HEK293 (cell line): ENCODE results near the gene BCL11B.

ENCODE experiments used
- ELK4 ChIP-seq: IDR thresholded peaks from 2 replicates; pipeline ENCODE4 v1.6.1; 2011; ENCODE audit warnings: mild to moderate bottlenecking, low read depth, low read length, borderline replicate concordance
- KLF10 ChIP-seq: fragments of 450-650 bp; IDR thresholded peaks from 2 replicates; pipeline ENCODE4 v1.5.1; 2018; ENCODE audit warnings: missing biosample characterization, mild to moderate bottlenecking, missing genetic modification characterization
- KLF16 ChIP-seq: fragments of 450-650 bp; formaldehyde crosslinking; IDR thresholded peaks from 2 replicates; pipeline ENCODE4 v1.5.1; 2017; ENCODE audit warnings: missing biosample characterization, missing genetic modification characterization
- PRDM2 ChIP-seq: fragments of 450-650 bp; formaldehyde crosslinking; IDR thresholded peaks from 2 replicates; pipeline ENCODE4 v1.5.1; 2016; ENCODE audit warnings: missing biosample characterization, missing genetic modification characterization, borderline replicate concordance
- SP2 ChIP-seq: fragments of 450-650 bp; formaldehyde crosslinking; IDR thresholded peaks from 2 replicates; pipeline ENCODE4 v1.5.1; 2016; ENCODE audit warnings: missing biosample characterization, missing genetic modification characterization
- ZBTB11 ChIP-seq: fragments of 450-650 bp; formaldehyde crosslinking; conservative IDR thresholded peaks from 2 replicates; pipeline ENCODE4 v1.5.1; 2016; ENCODE audit warnings: low read depth, missing biosample characterization, missing genetic modification characterization
- ZBTB17 ChIP-seq: fragments of 450-650 bp; formaldehyde crosslinking; IDR thresholded peaks from 2 replicates; pipeline ENCODE4 v1.5.1; 2016; ENCODE audit warnings: missing biosample characterization, missing genetic modification characterization
- ZBTB26 ChIP-seq: fragments of 450-650 bp; formaldehyde crosslinking; optimal IDR thresholded peaks from 2 replicates; pipeline ENCODE3; 2016; ENCODE audit warnings: missing biosample characterization, mild to moderate bottlenecking, missing genetic modification characterization
- ZFP69B ChIP-seq: fragments of 450-650 bp; formaldehyde crosslinking; IDR thresholded peaks from 2 replicates; pipeline ENCODE4 v1.5.1; 2016; ENCODE audit warnings: missing biosample characterization, missing genetic modification characterization
- ZNF2 ChIP-seq: fragments of 450-650 bp; formaldehyde crosslinking; IDR thresholded peaks from 2 replicates; pipeline ENCODE4 v1.5.1; 2016; ENCODE audit warnings: missing biosample characterization, missing genetic modification characterization
- ZNF280D ChIP-seq: fragments of 450-650 bp; formaldehyde crosslinking; IDR thresholded peaks from 2 replicates; pipeline ENCODE4 v1.5.1; 2016; ENCODE audit warnings: missing biosample characterization, missing genetic modification characterization
- ZNF416 ChIP-seq: fragments of 450-650 bp; formaldehyde crosslinking; IDR thresholded peaks from 2 replicates; pipeline ENCODE4 v1.5.1; 2016; ENCODE audit warnings: missing biosample characterization, missing genetic modification characterization
- ZNF449 ChIP-seq: fragments of 450-650 bp; formaldehyde crosslinking; IDR thresholded peaks from 2 replicates; pipeline ENCODE4 v1.5.1; 2017; ENCODE audit warnings: missing biosample characterization, mild to moderate bottlenecking, missing genetic modification characterization, moderate library complexity
- ZNF488 ChIP-seq: fragments of 450-650 bp; formaldehyde crosslinking; IDR thresholded peaks from 2 replicates; pipeline ENCODE4 v1.5.1; 2016; ENCODE audit warnings: missing biosample characterization, missing genetic modification characterization
- ZNF555 ChIP-seq: fragments of 450-650 bp; formaldehyde crosslinking; conservative IDR thresholded peaks from 2 replicates; pipeline ENCODE4 v1.5.1; 2017; ENCODE audit warnings: missing biosample characterization, mild to moderate bottlenecking, missing genetic modification characterization, inconsistent platforms
- ZNF560 ChIP-seq: fragments of 450-650 bp; formaldehyde crosslinking; IDR thresholded peaks from 2 replicates; pipeline ENCODE4 v1.5.1; 2017; ENCODE audit warnings: missing biosample characterization, missing genetic modification characterization, borderline replicate concordance
- ZNF596 ChIP-seq: fragments of 450-650 bp; IDR thresholded peaks from 2 replicates; pipeline ENCODE4 v1.5.0; 2018; ENCODE audit warnings: missing biosample characterization, mild to moderate bottlenecking, missing genetic modification characterization, moderate library complexity
- ZNF610 ChIP-seq: fragments of 450-650 bp; formaldehyde crosslinking; IDR thresholded peaks from 2 replicates; pipeline ENCODE4 v1.5.1; 2016; ENCODE audit warnings: missing biosample characterization, missing genetic modification characterization, borderline replicate concordance
- ZNF658 ChIP-seq: fragments of 450-650 bp; formaldehyde crosslinking; IDR thresholded peaks from 2 replicates; pipeline ENCODE4; 2016; ENCODE audit warnings: missing biosample characterization, missing genetic modification characterization
- ZNF837 ChIP-seq: fragments of 450-650 bp; formaldehyde crosslinking; IDR thresholded peaks from 2 replicates; pipeline ENCODE4 v1.5.1; 2016; ENCODE audit warnings: missing biosample characterization, missing genetic modification characterization

The BCL11B gene

GRCh38 chr14:99252940-99253868 is 18.8 kb downstream of the BCL11B start (continued):
- TF ChIP-seq ZNF2 (tag by site-specific recombination): peak; percentile 62; the same call in 1 of the 2 replicates
- TF ChIP-seq SP2 (tag by site-specific recombination): 0 out of 2 replicates have a peak, but pooled peaks have one; percentile 21
- TF ChIP-seq ZBTB11: peak; percentile 57; the same call in 1 of the 2 replicates
- TF ChIP-seq ZNF555: no peak
- TF ChIP-seq KLF16 (tag by site-specific recombination): peak; percentile 38; the same call in 1 of the 2 replicates
- TF ChIP-seq ZFP69B (tag by site-specific recombination): peak; percentile 45
- TF ChIP-seq ELK4: no peak
- no peak for TF ChIP-seq ZBTB26 (tag by site-specific recombination)
- TF ChIP-seq ZNF658 (tag by site-specific recombination): no peak
- TF ChIP-seq ZBTB17 (tag by site-specific recombination): peak; percentile 95
- no peak for TF ChIP-seq ZNF416 (tag by site-specific recombination)
- TF ChIP-seq ZNF449 (tag by site-specific recombination): peak; percentile 27; the same call in 1 of the 2 replicates
- peak; percentile 73; the same call in 1 of the 2 replicates for TF ChIP-seq KLF10 (tag by site-specific recombination)
- peak; percentile 67 for TF ChIP-seq ZNF596
- peak; percentile 63; the same call in 1 of the 2 replicates for TF ChIP-seq ZNF610 (tag by site-specific recombination)
- peak; percentile 70; the same call in 1 of the 2 replicates for TF ChIP-seq ZNF488 (tag by site-specific recombination)
- TF ChIP-seq PRDM2 (tag by site-specific recombination): no peak
- TF ChIP-seq ZNF560 (tag by site-specific recombination): no peak
- no peak for TF ChIP-seq ZNF280D (tag by site-specific recombination)
- TF ChIP-seq ZNF837 (tag by site-specific recombination): no peak
